ENCODE data around the gene COX10.
"Not testable (repeated sequence)": the region's sequence is repeated elsewhere in the genome, so short reads cannot be mapped to it uniquely, and the experiment has no call there.

COX10 gene

GRCh38 chr17:14124854-14125253, 55.5 kb downstream of the COX10 start:
- DNase-seq = no peak

DNA sequence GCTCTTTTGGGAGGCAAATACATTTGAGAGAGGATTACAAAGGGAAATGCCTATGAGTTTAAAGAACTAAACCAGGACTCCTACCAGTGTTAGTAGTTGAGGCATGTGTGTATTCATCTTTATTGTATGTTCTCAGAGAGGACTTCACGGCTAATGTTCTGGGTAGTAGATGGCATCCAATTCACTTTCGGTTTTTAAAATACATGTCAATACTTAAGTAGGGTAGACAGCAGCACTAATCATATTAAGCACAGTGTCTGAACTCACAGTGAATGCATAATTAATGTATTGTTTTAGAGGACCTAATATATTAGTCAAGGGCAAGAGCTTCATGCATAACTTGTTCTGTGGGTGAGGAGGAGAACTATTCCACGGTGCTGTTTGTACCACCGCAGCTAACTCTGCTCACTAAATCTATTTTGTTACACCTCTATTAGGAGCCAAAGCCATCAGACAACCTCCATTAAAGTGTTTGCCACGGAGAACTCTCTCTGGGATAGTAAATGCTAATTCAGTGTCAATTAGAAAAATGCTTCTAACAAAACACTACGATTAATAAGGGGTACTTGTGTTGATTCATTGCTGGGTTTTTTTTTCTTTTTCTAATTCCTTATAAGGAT, 56.3 kb downstream of the COX10 start:
- no peak for DNase-seq

DNA sequence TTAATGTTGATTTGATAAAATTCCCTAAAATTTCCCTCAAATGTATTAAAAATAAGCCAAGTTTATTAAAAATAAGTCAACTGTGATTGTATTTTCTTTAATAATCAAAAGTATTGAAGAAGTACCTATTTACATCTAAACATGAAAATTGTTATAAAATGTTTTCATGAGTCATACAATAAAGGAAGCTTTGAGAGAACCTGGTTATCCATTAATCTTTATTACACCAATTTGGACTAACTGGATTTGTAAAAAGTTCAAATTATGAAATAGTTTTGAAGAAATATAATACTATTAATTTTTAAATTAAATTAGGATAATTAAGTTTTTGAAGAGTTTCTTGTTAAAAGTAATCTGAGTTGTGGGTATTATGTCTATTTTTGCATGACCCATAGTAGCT, 63.8 kb downstream of the COX10 start:
- no peak for DNase-seq

DNA sequence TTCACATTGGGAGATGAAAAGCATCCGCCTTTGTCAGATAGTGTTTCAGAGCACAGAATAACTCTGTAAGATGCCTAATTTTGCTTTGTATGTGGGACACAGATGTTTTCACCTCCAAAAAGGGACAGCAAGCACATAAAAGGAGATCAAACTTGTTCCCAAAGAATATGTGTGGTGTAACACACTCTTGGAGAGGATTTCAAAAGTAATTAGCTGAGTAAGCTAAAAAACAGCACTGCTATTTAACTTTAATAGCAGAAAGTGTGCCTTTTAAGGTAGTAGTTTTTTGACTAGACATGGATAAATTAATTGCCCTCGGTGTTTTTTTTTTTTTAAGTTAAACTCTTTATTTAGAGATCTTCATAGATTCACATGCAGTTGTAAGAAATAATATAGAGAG, 65.2 kb downstream of the COX10 start:
- DNase-seq = no peak

- DNase-seq = no peak
Observed at GRCh38 chr17:14135906-14136590, 66.7 kb downstream of the COX10 start.

GRCh38 chr17:14138649-14139048, 69.3 kb downstream of the COX10 start:
- no peak for DNase-seq

DNA sequence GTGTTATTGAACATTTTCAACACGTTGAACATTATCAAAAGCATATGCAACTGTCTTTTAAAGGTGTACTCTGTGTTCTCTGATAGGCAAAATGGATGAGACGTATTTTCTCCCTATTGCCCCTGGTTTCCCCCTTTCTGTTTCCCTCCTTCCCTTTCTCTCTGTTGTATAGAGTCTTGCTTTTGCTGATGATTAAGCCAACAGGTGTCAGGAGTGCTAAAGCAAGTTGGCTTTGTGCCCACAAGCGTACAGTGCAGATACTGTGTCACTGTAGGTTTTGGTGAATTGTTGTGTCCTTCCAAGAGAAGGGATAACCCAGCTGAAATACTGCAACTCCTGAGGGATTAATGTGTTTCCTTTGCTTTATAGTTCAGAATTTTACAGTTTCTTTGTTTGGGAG, 74.4 kb downstream of the COX10 start:
- no peak for DNase-seq

DNA sequence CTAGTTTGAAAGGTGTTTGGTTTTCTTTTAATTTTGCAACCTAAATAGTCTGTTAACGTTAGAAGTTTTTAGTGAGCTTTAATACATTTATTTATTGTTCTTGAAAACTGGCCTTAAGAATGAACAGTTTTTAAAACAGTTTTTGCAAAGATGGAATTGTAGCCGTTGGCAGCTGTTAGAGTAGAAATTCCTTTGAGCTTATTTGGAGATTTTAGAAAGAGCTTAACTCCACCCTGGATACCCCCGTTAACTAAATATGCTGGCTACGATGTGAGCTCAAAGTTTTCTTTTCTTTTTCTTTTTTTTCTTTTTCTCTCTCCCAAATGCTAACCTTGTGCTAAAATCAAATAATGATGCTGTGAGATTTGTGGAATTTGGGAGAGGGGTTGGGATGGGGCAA, 75.2 kb downstream of the COX10 start:
- DNase-seq = no peak

DNA sequence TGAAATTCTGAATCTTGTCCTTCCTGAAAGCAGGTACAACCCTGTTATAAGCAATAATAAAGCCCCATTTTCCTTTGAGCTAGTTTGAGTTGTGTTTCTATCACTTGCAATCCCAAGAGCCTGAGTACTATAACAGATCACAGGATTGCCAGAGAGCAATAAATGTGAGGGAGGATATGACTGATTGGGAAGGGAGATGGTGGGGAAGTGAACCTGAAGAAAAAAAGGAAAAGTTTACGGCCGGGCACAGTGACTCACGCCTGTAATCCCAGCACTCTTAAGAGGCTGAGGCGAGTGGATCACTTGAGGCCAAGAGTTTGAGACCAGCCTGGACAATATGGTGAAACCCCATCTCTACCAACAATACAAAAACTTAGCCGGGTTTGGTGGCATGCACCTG, 80.4 kb downstream of the COX10 start:
- DNase-seq = no peak

GRCh38 chr17:14150619-14151018, 81.3 kb downstream of the COX10 start:
- no peak for DNase-seq

- DNase-seq = no peak
Observed at GRCh38 chr17:14152721-14153120, 83.4 kb downstream of the COX10 start.

DNA sequence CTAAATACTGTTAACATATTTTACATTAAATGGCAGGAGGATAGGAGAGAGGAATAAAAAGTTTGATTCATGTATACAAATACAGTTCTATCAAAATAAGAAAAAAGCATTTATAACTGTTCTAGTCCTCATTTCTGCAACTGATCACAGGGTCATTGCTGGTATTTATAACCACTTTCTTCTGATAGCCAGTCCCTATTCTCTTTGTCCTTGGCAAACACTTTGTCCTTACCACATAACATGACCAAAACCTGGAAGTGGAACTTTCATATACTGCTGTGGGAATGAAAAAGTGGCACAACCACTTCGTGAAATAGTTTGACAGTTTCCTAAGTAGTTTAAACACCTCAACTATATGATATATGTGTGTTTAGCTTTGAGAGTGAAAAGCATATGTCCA, 84.1 kb downstream of the COX10 start:
- DNase-seq = no peak

- DNase-seq = no peak
Observed at GRCh38 chr17:14156689-14157088, 87.4 kb downstream of the COX10 start.

- DNase-seq = no peak
Observed at GRCh38 chr17:14157822-14158221, 88.5 kb downstream of the COX10 start.

GRCh38 chr17:14158707-14159106, 89.4 kb downstream of the COX10 start:
- no peak for DNase-seq

GRCh38 chr17:14161419-14161818, 92.1 kb downstream of the COX10 start:
- DNase-seq = no peak

GRCh38 chr17:14165616-14166015, 96.3 kb downstream of the COX10 start:
- DNase-seq = no peak

GRCh38 chr17:14167831-14168230, 98.5 kb downstream of the COX10 start:
- not testable (repeated sequence) for DNase-seq

GRCh38 chr17:14168582-14168981, 99.3 kb downstream of the COX10 start:
- DNase-seq = no peak

DNA sequence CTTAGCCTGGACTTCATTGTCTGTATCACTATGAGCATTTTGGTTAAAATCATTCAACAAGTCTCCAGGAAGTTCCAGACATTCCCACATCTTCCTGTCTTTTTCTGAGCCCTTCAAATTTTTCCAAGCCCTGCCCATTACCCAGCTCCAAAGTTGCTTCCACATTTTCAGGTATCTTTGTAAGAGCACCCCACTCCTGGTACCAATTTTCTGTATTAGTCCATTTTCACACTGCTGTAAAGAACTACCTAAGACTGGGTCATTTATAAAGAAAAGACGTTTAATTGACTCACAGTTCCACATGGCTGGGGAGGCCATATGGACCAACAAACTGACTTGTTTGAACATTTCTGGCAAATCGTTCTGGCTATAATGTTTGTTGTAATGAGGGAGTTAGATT, 100.0 kb downstream of the COX10 start:
- no peak for DNase-seq

DNA sequence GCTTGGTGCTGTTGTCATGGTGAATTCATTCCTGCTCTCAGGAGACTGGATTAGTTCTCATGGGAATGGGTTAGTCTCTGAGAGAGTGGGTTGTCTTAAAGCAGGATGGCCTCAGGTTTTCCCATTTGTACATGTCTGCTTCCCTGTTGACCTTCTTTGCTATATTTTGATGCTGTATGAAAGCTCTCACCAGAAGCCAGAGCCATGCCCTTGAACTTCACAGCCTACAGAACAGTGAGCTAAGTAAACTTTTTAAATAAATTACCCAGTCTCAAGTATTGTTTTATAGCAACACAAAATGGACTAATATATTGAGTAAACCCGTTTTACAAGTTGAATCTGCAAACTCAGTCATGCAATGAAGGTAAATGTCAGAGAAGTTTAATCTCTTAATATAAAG, 100.6 kb downstream of the COX10 start:
- no peak for DNase-seq

GRCh38 chr17:14176989-14177388, 107.7 kb downstream of the COX10 start:
- DNase-seq = not testable (repeated sequence)

- not testable (repeated sequence) for DNase-seq
Observed at GRCh38 chr17:14177801-14178200, 108.5 kb downstream of the COX10 start.

DNA sequence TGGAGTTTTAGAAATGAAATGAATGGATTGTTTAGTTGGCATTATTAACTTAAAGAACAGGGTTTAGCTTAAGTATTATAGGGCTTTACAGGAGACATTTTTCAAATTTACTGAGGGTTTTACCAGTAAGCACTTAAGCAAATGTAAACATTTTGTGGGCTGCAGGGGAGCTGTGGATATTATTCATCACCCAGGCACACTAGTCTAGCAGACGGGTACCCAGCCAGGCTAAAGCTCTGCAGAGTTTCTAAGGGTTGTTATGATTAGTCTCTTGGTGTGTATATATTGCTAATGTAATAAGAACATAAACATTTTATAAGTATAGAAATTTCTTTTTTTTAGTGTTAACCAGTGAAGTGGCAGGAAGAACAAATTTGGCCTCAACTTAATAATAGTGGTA, 110.6 kb downstream of the COX10 start:
- not testable (repeated sequence) for DNase-seq

- not testable (repeated sequence) for DNase-seq
Observed at GRCh38 chr17:14182084-14182483, 112.8 kb downstream of the COX10 start.

Data from inflammatory macrophage (primary cell).